Heart left ventricle (tissue), 13 donors: Measurements from ENCODE around the gene FMNL1.

Experiments
- CTCF ChIP-seq, 12 donors: fragments of 200-600 bp; sonication (generic) in 4 of 12; IDR thresholded peaks; one replicate each; pipeline versions ENCODE4 v1.5.0 to v1.8.0; 2018 to 2022; ENCODE audit warnings: antibody characterized with exemption in 12 of 12, mild to moderate bottlenecking in 5 of 12
- POLR2A ChIP-seq, 2 donors: fragments of 450-650 bp; IDR thresholded peaks; one replicate each; pipeline ENCODE4 v1.6.1; 2017; ENCODE audit warnings: antibody characterized with exemption in 2 of 2, mild to moderate bottlenecking in 2 of 2, moderate library complexity in 2 of 2
- donor health status: ischemic (EF 13 %, LVEDD 7.1; RV severe dilation, severe dysfunction).
- donor health status: DM: no; HTN: yes; CAD: no.
- donor health status: DM: no; HTN: no; CAD: no.
- donor health status: ischemic (EF 25% LVEDD 6.9; RV normal size, moderate dysfunction).
- donor health status: ischemic (EF 25% LVEDD 5.7; RV mildly dilated, moderate dysfunction).
- donor health status: ischemic (EF 35%, LVEDD 5.7; RV mildly dilated, moderate dysfunction).
- donor health status: nonischemic (EF 11% LVEDD 7.7; RV severe dilation, severe dysfunction).
- donor health status: DM: yes; HTN: yes; CAD: no.
- donor health status: PGD.
- donor health status: ischemic (EF 29% LVEDD 5.4; RV normal size, mild dysfunction).
- donor health status: nonischemic (EF 23%, LVEDD 6.1; RV moderate dilation, normal function).

- TF ChIP-seq CTCF (IDR thresholded peaks at IDR 0.05) (peak; percentile 69 to 83 (median 77)), POLR2A (IDR thresholded peaks at IDR 0.05) (no peak)
Observed at GRCh38 chr17:45235416-45236281, 14.0 kb downstream of the FMNL1 start.
